ENCODE results near the gene HHIPL1.

The HHIPL1 gene

GRCh38 chr14:99716091-99716849, 71.3 kb downstream of the HHIPL1 start:
- DNase-seq (ENCODE audit: low spot score): no peak

DNA sequence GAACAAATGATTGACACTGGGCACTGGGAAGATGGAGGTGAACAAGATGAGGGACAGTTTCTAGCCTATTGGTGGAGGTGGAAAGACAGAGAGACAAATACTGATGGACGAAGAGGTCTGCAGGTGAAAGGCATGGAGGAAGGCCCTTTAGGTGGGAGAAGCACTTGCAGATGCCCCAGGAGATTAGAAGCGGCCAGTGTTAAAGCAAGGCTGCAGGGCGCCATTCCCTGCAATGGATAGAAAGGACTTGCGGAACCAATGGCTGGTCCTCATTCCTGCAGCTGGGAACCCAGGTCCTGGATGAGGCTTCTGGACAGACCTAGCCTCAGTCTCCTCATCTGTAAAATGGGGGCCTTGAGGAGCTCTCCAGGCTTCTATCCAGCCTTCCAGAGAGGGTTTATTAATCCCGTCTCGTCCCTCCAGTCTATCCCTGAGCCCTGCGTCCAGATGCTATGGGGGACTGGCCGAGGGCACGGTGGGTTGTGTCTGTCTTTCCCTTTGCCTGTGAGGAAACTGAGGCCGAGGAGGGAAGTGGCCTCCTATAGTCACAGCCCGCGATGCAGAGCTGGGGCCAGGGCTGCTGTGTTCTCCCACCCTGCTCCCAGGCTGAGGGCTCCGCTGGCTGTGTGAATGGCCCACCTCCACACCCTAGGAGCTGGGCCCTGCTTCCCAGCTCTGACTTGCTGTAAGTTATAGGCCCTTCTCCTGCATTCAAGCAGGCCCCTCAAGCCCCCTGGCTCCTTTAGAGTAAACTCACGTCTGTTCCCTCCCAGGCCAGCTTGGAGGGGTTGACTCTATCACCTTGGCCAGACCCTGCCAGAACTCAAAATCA, 72.1 kb downstream of the HHIPL1 start:
- no peak for DNase-seq (ENCODE audit: low spot score)

DNA sequence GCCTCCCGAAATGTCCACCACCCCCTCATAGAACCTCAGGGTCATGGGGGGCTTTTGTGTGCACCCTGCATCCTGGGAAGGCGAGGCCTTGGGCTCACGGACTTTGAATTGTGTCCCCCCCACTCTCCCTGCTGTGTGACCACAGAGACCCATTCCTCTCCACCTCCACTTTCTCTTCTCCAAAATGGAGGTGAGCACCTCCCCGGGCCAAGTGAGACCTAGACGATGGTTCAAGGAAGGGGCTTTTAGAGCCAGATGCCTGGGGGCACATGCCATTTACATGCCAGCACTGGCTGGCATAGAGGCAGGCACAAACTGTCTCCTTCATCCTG, 72.7 kb downstream of the HHIPL1 start:
- no peak for DNase-seq (ENCODE audit: low spot score)

- DNase-seq (ENCODE audit: low spot score): no peak
These were observed 73.3 kb downstream of the HHIPL1 start for GRCh38 chr14:99718031-99718810.

DNA sequence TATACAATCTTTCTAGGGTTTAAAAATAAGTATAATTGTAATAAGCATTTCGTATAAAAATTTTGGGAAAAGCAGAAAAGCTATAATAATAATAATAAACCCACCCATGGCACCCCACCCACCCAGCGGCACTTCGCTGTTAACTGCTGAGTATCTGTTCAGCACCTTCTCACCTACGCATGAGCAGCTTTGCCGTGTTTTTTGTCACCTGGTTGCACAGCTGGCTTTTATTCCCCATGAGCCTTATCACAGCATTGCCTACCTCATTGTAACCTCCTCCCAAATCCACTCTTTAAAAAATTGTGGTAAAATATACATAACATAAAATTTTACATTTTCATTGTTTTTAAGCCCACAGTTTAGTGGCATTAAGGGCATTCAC, 73.9 kb downstream of the HHIPL1 start:
- no peak for DNase-seq (ENCODE audit: low spot score)

DNA sequence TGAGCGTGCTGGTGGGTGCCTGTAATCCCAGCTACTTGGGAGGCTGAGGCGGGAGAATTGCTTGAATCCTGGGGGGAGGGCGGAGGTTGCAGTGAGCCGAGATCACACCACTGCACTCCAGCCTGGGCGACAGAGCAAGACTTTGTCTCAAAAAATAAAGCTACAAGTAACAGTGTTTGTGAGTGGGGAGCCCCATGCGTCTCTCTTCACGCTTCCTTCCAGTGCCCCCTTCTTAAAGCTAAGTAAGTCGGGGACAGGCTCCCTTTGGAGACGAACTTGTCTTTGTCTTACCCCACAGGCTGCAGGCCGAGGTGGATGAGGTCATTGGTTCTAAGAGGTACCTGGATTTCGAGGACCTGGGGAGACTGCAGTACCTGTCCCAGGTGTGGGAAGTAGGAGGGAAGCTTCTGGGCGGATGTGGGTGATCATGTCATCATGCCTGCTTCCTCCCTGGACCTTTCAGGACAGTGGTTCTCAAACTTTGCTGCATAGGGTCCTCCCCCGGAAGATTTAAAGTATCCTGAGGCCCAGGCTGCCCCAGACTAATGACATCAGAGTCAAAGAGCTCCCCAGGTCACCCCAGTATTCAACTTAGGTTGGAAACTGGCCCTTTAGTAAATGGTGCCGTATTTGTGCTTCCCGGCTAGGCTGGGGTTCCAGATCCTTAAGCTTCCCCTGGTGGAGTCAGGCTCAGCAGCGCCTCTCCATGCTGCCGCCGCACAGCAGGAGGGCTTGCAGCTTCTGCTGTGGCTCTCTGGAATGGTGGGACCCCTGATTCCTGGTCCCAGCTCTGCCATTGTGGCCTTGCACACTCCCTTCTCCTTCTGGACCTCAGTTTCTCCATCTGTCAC, 76.2 kb downstream of the HHIPL1 start:
- no peak for DNase-seq (ENCODE audit: low spot score)

DNA sequence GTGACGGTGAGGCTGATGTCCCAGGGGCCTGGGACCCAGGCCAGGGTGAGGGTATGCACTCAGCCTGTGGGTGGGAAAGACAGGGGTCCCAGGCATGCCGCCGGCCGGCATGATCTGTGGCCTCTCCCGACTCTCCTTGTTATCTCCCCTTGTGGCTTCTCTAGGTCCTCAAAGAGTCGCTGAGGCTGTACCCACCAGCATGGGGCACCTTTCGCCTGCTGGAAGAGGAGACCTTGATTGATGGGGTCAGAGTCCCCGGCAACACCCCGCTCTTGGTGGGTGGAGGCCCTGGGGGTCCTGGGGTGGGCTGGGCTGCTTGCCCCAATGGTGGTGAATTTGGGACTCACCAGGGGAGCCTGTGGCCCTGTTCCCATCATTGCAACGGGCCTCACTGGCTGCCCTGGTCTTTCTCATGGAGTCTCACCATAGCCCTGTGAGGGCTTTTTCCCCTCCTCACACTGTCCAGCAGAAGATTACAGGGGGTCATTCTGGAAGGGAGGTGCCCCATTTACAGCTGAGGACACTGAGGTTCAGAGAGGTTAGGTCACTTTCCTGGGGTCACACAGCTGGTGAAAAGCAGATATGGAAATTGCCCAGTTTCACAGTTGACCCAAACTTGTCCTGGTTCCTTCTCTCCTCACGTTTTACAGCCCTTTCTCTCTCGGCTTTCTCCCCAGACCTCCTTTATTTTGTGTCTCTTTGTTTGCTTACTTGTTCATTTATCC, 77.0 kb downstream of the HHIPL1 start:
- DNase-seq (ENCODE audit: low spot score): no peak

DNA sequence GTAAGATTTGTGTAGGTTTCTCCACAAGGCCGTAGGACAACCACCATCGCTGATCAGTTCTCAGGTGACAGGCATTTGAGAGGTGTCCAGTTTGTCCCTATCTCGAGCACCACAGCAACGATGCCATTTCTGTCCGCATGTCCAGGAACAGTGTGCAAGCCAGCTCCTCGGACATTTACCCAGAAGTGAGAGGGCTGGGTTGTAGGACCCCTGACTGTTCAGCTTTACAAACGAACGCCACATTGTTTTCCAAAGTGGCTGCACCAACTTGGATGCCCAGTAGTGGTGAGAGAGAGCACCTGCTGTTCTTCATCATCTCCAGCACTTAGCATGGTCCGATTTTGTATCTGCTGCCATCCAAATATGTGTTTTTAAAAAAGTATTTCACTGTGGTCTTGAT, 77.8 kb downstream of the HHIPL1 start:
- no peak for DNase-seq (ENCODE audit: low spot score)

DNA sequence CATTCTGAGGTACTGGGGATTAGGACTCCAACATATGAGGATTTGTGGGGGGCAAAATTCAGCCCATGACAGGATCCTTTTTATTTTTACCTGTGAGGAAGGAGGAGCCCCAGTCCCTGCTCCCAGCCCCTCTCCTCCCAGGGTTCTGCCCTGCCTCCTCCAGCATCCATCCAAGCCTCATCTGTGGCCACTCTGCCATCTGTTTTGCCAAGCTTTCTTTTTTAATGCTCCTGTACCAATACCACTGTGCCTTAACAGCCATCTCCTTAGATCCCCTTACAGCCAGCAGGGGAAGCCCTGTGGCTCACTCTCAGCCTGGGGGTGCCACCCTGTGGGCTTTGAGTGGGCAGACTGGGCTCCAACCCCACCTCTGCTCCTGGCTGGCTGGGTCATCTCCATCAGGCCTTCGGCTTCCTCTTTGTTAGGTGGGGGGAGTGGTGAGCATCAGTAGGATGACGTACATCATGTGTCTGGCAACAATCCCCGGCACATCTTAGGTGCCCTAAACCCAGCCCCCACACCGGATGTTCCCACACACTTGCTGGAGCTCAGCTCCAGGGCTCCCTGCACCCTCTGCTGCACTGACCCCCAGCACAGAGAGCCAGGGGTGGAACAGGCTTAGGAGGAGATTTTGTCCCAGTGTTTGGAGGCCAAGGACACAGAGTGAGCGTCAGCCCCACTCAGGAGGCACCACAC, 79.4 kb downstream of the HHIPL1 start:
- DNase-seq (ENCODE audit: low spot score): no peak

- DNase-seq (ENCODE audit: low spot score): no peak
These were observed 80.2 kb downstream of the HHIPL1 start for GRCh38 chr14:99724939-99725773.

GRCh38 chr14:99725774-99726537, 81.0 kb downstream of the HHIPL1 start:
- DNase-seq (ENCODE audit: low spot score): no peak

DNA sequence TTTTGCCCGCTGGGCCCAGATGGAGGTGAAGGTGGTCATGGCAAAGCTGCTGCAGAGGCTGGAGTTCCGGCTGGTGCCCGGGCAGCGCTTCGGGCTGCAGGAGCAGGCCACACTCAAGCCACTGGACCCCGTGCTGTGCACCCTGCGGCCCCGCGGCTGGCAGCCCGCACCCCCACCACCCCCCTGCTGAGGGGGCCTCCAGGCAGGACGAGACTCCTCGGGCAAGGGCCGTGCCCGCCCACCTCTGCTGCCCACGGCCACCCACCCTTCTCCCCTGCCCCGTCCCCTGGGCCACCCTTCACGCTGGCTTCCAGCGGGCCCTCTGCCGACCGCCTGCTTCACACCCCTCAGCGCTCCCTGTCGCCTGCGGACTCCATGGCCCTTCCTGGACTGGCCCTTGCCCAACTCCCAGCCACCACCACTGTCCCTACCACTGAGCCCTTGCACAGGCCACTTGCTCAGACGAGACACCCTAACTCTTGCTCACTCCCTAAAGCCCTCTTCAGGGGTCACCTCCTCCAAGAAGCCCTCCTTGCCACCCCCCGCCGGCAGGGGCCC, 81.7 kb downstream of the HHIPL1 start:
- no peak for DNase-seq (ENCODE audit: low spot score)

DNA sequence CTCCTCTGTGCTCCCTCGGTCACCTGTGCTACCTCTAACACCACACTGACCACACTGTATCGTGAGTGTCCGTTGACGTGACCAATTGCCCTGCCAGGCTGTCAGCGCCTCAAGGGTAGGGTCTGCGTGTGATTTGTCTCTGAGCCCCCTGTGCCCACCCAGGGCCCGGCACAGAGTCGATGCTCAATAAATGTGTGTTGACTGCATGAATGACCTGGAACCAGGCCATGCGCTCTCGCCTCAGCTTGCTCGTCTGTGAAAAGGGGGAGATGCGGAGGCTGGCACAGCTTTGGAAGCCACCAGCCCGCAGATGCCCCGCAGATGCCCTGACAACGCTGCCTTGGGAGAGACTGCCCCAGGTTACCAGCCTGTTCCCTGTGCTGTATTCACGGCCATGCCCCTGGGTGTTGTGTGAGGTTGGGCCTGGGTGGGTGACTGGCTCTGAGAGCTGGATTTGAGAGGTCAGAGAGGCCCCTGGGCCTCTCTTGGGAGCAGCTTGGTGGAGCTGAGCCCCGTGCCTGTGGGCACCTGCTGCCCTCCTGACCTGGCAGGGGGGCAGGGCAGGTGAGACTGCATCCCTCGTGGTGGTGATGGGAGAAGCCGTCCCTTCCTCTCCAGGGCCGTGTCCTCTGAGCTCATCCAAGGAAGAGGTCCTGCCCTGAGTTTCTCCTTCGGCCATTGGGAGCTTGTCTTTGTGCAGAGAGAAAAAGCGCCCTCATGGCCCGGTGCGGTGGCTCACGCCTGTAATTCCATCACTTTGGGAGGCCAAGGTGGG, 82.4 kb downstream of the HHIPL1 start:
- DNase-seq (ENCODE audit: low spot score): no peak

- no peak for DNase-seq (ENCODE audit: low spot score)
These were observed 83.4 kb downstream of the HHIPL1 start for GRCh38 chr14:99728231-99728920.

DNA sequence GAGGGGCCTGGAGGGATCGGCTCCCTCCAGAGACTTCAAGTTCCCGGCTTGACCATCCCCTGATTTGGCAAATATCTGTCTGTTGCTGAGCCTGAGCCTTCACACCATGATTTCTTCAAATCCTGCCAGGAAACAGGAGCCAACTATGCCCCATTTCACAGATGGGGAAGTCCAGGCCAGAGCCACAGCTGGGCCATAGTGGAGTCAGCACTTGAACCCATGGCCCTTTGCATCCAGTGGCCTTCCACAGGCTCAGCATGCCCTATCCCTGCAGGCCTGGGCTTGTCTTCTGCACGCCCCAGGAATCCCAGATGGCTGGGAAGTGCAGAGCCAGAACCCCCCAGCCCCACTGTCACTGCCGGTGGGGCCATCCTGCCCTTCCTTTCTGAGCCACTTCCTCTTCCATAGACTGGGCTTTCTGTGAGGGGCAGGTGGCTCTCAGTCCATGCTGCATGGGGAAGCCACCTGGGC, 84.1 kb downstream of the HHIPL1 start:
- no peak for DNase-seq (ENCODE audit: low spot score)

Data from RKO (cell line).